GM08714 (cell line): ENCODE measurements around the gene ADAMTS6.

Source experiments
- H3K4me3 ChIP-seq: fragments of 200-500 bp; sonication (Bioruptor generic); 2 replicates; pipeline ENCODE4 v1.5.1; 2014; ENCODE audit warnings: mild to moderate bottlenecking, low read length, inconsistent platforms
- ZNF274 ChIP-seq: IDR thresholded peaks from 2 replicates; pipeline ENCODE4 v1.6.1; 2012; ENCODE audit warnings: mild to moderate bottlenecking, low read depth, low read length

ADAMTS6 gene

GRCh38 chr5:65100911-65101631 lies 380.6 kb downstream of the ADAMTS6 start:
- H3K4me3 ChIP-seq: no peak overlapping the region
- no peak for TF ChIP-seq ZNF274
